GM18526 (cell line): Measurements from ENCODE around the gene CD9.

ENCODE experiments used
- POLR2A ChIP-seq: IDR thresholded peaks from 3 replicates; pipeline ENCODE4 v1.6.1; 2011; ENCODE audit not compliant: insufficient read length; ENCODE audit errors: extremely low read depth

CD9 gene

GRCh38 chr12:6272300-6273204, 72.4 kb downstream of the CD9 start:
- no peak for TF ChIP-seq POLR2A

- no peak for TF ChIP-seq POLR2A
Measured at GRCh38 chr12:6273205-6273540, 73.0 kb downstream of the CD9 start.

GRCh38 chr12:6273541-6274230, 73.5 kb downstream of the CD9 start:
- no peak for TF ChIP-seq POLR2A

GRCh38 chr12:6274231-6275221, 74.3 kb downstream of the CD9 start:
- TF ChIP-seq POLR2A: no peak

GRCh38 chr12:6275928-6276887, 76.0 kb downstream of the CD9 start:
- TF ChIP-seq POLR2A: no peak

GRCh38 chr12:6276956-6277620, 76.9 kb downstream of the CD9 start:
- TF ChIP-seq POLR2A: no peak

- TF ChIP-seq POLR2A: no peak
Measured at GRCh38 chr12:6277982-6278438, 77.8 kb downstream of the CD9 start.

GRCh38 chr12:6278439-6279255, 78.4 kb downstream of the CD9 start:
- TF ChIP-seq POLR2A: no peak

- no peak for TF ChIP-seq POLR2A
Measured at GRCh38 chr12:6279256-6279628, 79.0 kb downstream of the CD9 start.

- no peak for TF ChIP-seq POLR2A
Measured at GRCh38 chr12:6279631-6280030, 79.4 kb downstream of the CD9 start.

GRCh38 chr12:6280053-6280469, 79.9 kb downstream of the CD9 start:
- no peak for TF ChIP-seq POLR2A

- TF ChIP-seq POLR2A: no peak
Measured at GRCh38 chr12:6280672-6281071, 80.5 kb downstream of the CD9 start.
